ENCODE results near the gene PBRM1.

- TF ChIP-seq CTCF (IDR thresholded peaks at IDR 0.05) = no peak
- TF ChIP-seq EZH2 (IDR thresholded peaks at IDR 0.05) = no peak
Measured at GRCh38 chr3:52522651-52523251, 163.0 kb downstream of the PBRM1 start.

Measured in neural progenitor cell (in vitro differentiated cells).